ENCODE results near the gene ZNF454. TPM values are rescaled to one million over a fixed set of nuclear protein-coding genes. Genes with fewer than 3 reads are reported as not detected.

ZNF454 gene
- total RNA-seq, 1 experiment from 2014 or later: 4.3 TPM

DNA sequence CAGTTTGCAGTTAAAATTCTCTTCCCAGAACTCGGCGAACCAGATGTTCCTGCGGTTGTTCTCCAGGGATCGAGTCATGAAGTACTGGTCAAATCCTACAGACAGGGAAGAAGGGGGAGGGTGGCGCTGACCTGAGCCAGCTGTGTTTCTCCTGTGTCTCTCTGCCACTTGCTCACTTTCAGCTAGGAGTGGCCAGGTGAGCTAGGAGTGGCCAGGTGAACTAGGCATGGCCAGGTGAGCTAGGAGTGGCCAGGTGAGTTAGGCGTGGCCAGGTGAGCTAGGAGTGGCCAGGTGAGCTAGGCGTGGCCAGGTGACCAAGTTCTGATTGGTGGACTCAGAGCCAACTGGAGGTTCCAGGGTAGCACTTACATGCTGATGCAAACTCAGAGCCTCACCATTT is 48.3 kb downstream of the ZNF454 start:
- H3K4me3 Mint-ChIP-seq: no peak overlapping the region
- ATAC-seq (no peak), DNase-seq (ENCODE audit: low spot score) (no peak)
- TF ChIP-seq MAX (CRISPR knock-in tag; IDR thresholded peaks at IDR 0.05) (no peak), ZNF423 (CRISPR knock-in tag; IDR thresholded peaks at IDR 0.05) (no peak), PRDM15 (CRISPR knock-in tag; IDR thresholded peaks at IDR 0.05) (no peak), ZNF532 (CRISPR knock-in tag; IDR thresholded peaks at IDR 0.05; ENCODE audit: borderline replicate concordance) (no peak), FOXP4 (CRISPR knock-in tag; IDR thresholded peaks at IDR 0.05) (no peak), RELA (CRISPR knock-in tag; IDR thresholded peaks at IDR 0.05; ENCODE audit: borderline replicate concordance) (no peak)
- TF ChIP-seq, protein P1, sequence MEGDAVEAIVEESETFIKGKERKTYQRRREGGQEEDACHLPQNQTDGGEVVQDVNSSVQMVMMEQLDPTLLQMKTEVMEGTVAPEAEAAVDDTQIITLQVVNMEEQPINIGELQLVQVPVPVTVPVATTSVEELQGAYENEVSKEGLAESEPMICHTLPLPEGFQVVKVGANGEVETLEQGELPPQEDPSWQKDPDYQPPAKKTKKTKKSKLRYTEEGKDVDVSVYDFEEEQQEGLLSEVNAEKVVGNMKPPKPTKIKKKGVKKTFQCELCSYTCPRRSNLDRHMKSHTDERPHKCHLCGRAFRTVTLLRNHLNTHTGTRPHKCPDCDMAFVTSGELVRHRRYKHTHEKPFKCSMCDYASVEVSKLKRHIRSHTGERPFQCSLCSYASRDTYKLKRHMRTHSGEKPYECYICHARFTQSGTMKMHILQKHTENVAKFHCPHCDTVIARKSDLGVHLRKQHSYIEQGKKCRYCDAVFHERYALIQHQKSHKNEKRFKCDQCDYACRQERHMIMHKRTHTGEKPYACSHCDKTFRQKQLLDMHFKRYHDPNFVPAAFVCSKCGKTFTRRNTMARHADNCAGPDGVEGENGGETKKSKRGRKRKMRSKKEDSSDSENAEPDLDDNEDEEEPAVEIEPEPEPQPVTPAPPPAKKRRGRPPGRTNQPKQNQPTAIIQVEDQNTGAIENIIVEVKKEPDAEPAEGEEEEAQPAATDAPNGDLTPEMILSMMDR (IDR thresholded peaks at IDR 0.05): no peak
- peaks cover 3% of the 10 kb centered on the region; the same call in 1 of the 2 replicates for H3K4me1 Mint-ChIP-seq
- ChIA-PET POLR2A (no interaction called here), CTCF (no interaction called here)
- H3K36me3 Mint-ChIP-seq: peaks cover 24% of the 10 kb centered on the region
- peaks cover 31% of the 10 kb centered on the region for H3K9me3 Mint-ChIP-seq
- no peak overlapping the region for H3K27ac Mint-ChIP-seq
- peaks cover 35% of the 10 kb centered on the region for H3K27me3 Mint-ChIP-seq (ENCODE audit: low read depth)

DNA sequence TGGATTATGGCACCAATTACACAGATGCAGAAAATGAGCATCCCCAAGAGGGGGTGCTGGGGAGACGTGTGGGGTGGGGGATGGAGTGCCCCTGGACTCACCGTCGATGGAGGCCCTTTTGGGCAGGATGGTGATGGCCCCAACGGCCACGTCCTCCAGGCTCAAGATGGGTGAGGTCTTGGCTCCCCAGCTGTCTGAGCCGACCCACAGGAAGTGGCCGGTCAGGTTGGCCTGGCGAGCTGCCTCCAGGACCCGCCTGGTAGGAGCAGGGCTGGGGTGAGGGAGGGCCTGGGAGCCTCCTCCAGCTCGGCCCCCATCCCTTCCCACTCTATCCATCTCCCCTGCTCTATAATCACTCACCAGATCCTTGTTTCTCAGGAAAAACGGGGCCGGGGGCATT is 49.5 kb downstream of the ZNF454 start:
- POLR2A ChIA-PET: no interaction called here
- CTCF ChIA-PET: no interaction called here
- DNase-seq (ENCODE audit: low spot score): no peak
- peaks cover 31% of the 10 kb centered on the region for H3K9me3 Mint-ChIP-seq
- no peak overlapping the region for H3K4me3 Mint-ChIP-seq
- peaks cover 7% of the 10 kb centered on the region for H3K4me1 Mint-ChIP-seq
- ATAC-seq: no peak
- peaks cover 42% of the 10 kb centered on the region for H3K27me3 Mint-ChIP-seq (ENCODE audit: low read depth)
- no peak overlapping the region for H3K27ac Mint-ChIP-seq
- H3K36me3 Mint-ChIP-seq: peaks cover 18% of the 10 kb centered on the region
- TF ChIP-seq, protein P2, sequence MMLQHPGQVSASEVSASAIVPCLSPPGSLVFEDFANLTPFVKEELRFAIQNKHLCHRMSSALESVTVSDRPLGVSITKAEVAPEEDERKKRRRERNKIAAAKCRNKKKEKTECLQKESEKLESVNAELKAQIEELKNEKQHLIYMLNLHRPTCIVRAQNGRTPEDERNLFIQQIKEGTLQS (CRISPR knock-in tag; conservative IDR thresholded peaks at IDR 0.05): no peak
- no peak for TF ChIP-seq FOXP1 (CRISPR knock-in tag; IDR thresholded peaks at IDR 0.05; ENCODE audit: borderline replicate concordance)
- TF ChIP-seq, protein P1 (IDR thresholded peaks at IDR 0.05): no peak
- TF ChIP-seq, protein P3, sequence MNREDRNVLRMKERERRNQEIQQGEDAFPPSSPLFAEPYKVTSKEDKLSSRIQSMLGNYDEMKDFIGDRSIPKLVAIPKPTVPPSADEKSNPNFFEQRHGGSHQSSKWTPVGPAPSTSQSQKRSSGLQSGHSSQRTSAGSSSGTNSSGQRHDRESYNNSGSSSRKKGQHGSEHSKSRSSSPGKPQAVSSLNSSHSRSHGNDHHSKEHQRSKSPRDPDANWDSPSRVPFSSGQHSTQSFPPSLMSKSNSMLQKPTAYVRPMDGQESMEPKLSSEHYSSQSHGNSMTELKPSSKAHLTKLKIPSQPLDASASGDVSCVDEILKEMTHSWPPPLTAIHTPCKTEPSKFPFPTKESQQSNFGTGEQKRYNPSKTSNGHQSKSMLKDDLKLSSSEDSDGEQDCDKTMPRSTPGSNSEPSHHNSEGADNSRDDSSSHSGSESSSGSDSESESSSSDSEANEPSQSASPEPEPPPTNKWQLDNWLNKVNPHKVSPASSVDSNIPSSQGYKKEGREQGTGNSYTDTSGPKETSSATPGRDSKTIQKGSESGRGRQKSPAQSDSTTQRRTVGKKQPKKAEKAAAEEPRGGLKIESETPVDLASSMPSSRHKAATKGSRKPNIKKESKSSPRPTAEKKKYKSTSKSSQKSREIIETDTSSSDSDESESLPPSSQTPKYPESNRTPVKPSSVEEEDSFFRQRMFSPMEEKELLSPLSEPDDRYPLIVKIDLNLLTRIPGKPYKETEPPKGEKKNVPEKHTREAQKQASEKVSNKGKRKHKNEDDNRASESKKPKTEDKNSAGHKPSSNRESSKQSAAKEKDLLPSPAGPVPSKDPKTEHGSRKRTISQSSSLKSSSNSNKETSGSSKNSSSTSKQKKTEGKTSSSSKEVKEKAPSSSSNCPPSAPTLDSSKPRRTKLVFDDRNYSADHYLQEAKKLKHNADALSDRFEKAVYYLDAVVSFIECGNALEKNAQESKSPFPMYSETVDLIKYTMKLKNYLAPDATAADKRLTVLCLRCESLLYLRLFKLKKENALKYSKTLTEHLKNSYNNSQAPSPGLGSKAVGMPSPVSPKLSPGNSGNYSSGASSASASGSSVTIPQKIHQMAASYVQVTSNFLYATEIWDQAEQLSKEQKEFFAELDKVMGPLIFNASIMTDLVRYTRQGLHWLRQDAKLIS (CRISPR knock-in tag; IDR thresholded peaks at IDR 0.05; ENCODE audit: borderline replicate concordance): no peak
- TF ChIP-seq GRHL2 (CRISPR knock-in tag; IDR thresholded peaks at IDR 0.05; ENCODE audit: insufficient replicate concordance, severe bottlenecking): no peak
- TF ChIP-seq CBFB (CRISPR knock-in tag; IDR thresholded peaks at IDR 0.05; ENCODE audit: low read depth): no peak
